Peyer's patch (tissue), 4 donors: ENCODE results near the gene ERC2. TPM values are rescaled to one million over a fixed set of nuclear protein-coding genes. Genes with fewer than 3 reads are reported as not detected.

Experiments used
- DNase-seq, 3 donors: peaks; one replicate each; pipeline ENCODE4 v3.0.0-alpha.2; 2017 to 2019
- H3K27ac ChIP-seq, 4 donors: fragments of 200-600 bp; sonication (generic); one replicate each; pipeline ENCODE4 v1.5.1; 2016 to 2019
- H3K27me3 ChIP-seq, 2 donors: fragments of 200-600 bp; sonication (generic); one replicate each; pipeline ENCODE4 v1.5.1; 2019
- H3K36me3 ChIP-seq, 3 donors: fragments of 200-600 bp; sonication (generic); one replicate each; pipeline ENCODE4 v1.5.1; 2016 to 2019
- H3K4me1 ChIP-seq, 4 donors: fragments of 200-600 bp; sonication (generic); one replicate each; pipeline ENCODE4 v1.5.1; 2016 to 2019
- H3K4me3 ChIP-seq, 4 donors: fragments of 200-600 bp; sonication (generic); 1 replicate in 3 of 4; 2 replicates in 1 of 4; pipeline ENCODE4 v1.5.1; 2016 to 2019; ENCODE audit warnings: mild to moderate bottlenecking in 1 of 4
- H3K9me3 ChIP-seq, 4 donors: fragments of 200-600 bp; sonication (generic); one replicate each; pipeline ENCODE4 v1.5.1; 2016 to 2019; ENCODE audit warnings: mild to moderate bottlenecking in 1 of 4
- POLR2A ChIP-seq, 2 donors: fragments of 450-650 bp; IDR thresholded peaks; one replicate each; pipeline ENCODE4 v1.5.1; 2017; ENCODE audit warnings: antibody characterized with exemption in 2 of 2, mild to moderate bottlenecking in 2 of 2, moderate library complexity in 2 of 2
- total RNA-seq, 4 donors: library from RNA; depleted of rRNA; stranded (reverse); fragments of >200 nt; gene quantifications; one replicate each; pipeline ENCODE4 v1.1.0, GENCODE V29; 2016
- TF ChIP-seq, protein P1 (sequence below), 6 experiments: fragments of 450-650 bp in 4 of 6; fragments of 200-600 bp in 2 of 6; sonication (generic) in 1 of 6; IDR thresholded peaks; one replicate each; pipeline ENCODE4 v1.5.1; 2017 to 2019; ENCODE audit warnings: antibody characterized with exemption in 6 of 6, mild to moderate bottlenecking in 3 of 6, moderate library complexity in 1 of 6

The ERC2 gene
- total RNA-seq, 4 donors from 2014 or later = 0.18 to 0.83 TPM; not detected in 2

- H3K27ac ChIP-seq = no peak overlapping the region
- H3K27me3 ChIP-seq = no peaks in the 10 kb centered on the region
- no peak overlapping the region for H3K4me3 ChIP-seq
- no peaks in the 10 kb centered on the region for H3K36me3 ChIP-seq
- DNase-seq = no peak
- no peak for TF ChIP-seq POLR2A (IDR thresholded peaks at IDR 0.05)
- TF ChIP-seq, protein P1, sequence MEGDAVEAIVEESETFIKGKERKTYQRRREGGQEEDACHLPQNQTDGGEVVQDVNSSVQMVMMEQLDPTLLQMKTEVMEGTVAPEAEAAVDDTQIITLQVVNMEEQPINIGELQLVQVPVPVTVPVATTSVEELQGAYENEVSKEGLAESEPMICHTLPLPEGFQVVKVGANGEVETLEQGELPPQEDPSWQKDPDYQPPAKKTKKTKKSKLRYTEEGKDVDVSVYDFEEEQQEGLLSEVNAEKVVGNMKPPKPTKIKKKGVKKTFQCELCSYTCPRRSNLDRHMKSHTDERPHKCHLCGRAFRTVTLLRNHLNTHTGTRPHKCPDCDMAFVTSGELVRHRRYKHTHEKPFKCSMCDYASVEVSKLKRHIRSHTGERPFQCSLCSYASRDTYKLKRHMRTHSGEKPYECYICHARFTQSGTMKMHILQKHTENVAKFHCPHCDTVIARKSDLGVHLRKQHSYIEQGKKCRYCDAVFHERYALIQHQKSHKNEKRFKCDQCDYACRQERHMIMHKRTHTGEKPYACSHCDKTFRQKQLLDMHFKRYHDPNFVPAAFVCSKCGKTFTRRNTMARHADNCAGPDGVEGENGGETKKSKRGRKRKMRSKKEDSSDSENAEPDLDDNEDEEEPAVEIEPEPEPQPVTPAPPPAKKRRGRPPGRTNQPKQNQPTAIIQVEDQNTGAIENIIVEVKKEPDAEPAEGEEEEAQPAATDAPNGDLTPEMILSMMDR (IDR thresholded peaks at IDR 0.05) = no peak
- no peaks in the 10 kb centered on the region for H3K4me1 ChIP-seq
- no peaks in the 10 kb centered on the region for H3K9me3 ChIP-seq
These were observed 557.7 kb downstream of the ERC2 start for GRCh38 chr3:55910543-55910942.

DNA sequence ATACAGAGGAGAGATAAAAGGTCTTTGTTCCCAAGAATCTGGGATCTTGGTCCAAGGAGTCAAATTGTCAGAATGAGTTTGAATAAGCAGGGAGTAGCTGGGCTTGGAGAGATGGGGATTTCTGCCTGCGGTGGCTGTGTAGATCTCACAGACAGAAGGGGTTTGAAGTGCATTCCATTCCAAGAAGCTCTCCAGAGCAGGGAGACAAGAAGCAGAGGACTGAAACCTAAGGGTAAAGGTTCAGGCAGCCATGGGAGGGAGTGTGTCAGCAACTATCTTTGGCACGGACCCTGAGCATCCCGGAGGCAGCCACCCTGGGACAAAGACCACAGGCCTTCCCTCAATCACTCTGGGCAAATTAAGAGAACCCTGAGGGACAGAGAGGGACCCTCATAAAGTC, 558.9 kb downstream of the ERC2 start:
- Histone ChIP-seq H3K27ac (no peak overlapping the region), H3K9me3 (no peaks in the 10 kb centered on the region), H3K27me3 (no peaks in the 10 kb centered on the region), H3K4me1 (no peaks in the 10 kb centered on the region), H3K36me3 (no peaks in the 10 kb centered on the region), H3K4me3 (no peak overlapping the region)
- no peak for DNase-seq
- no peak for TF ChIP-seq POLR2A (IDR thresholded peaks at IDR 0.05)
- TF ChIP-seq, protein P1 (IDR thresholded peaks at IDR 0.05) = no peak

DNA sequence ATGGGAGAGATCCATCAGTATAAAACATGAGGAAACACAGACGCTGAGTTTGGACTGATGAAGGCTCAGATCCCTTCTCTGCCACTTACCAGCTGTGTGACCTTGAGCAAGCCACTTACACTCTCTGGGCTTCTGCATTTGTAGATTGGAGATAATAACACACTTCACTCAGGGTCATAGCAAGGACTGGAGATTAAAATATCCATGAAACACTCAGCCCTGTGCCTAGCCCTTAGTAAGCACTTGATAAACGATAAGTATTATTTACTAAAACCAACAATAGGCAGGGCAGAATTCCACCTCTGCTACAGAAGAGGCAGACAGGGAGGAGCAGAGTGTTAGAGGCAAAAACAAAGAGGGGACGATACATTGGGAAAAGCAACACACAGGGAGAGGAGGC, 560.7 kb downstream of the ERC2 start:
- no peaks in the 10 kb centered on the region for H3K27me3 ChIP-seq
- no peak overlapping the region for H3K27ac ChIP-seq
- no peaks in the 10 kb centered on the region for H3K4me1 ChIP-seq
- DNase-seq = no peak
- H3K36me3 ChIP-seq = no peaks in the 10 kb centered on the region
- H3K9me3 ChIP-seq = no peaks in the 10 kb centered on the region
- no peak overlapping the region for H3K4me3 ChIP-seq
- TF ChIP-seq, protein P1 (IDR thresholded peaks at IDR 0.05) = no peak
- no peak for TF ChIP-seq POLR2A (IDR thresholded peaks at IDR 0.05)

GRCh38 chr3:55906896-55907295, 561.4 kb downstream of the ERC2 start:
- no peak for TF ChIP-seq POLR2A (IDR thresholded peaks at IDR 0.05)
- TF ChIP-seq, protein P1 (IDR thresholded peaks at IDR 0.05) = no peak
- no peak for DNase-seq
- Histone ChIP-seq H3K4me3 (no peak overlapping the region), H3K27ac (no peak overlapping the region), H3K4me1 (no peaks in the 10 kb centered on the region), H3K27me3 (no peaks in the 10 kb centered on the region), H3K36me3 (no peaks in the 10 kb centered on the region), H3K9me3 (no peaks in the 10 kb centered on the region)

- Histone ChIP-seq H3K27ac (no peak overlapping the region), H3K4me3 (no peak overlapping the region), H3K36me3 (no peaks in the 10 kb centered on the region), H3K9me3 (no peaks in the 10 kb centered on the region), H3K27me3 (no peaks in the 10 kb centered on the region), H3K4me1 (no peaks in the 10 kb centered on the region)
- no peak for DNase-seq
- no peak for TF ChIP-seq POLR2A (IDR thresholded peaks at IDR 0.05)
- TF ChIP-seq, protein P1 (IDR thresholded peaks at IDR 0.05) = no peak
These were observed 563.6 kb downstream of the ERC2 start for GRCh38 chr3:55904716-55905115.

DNA sequence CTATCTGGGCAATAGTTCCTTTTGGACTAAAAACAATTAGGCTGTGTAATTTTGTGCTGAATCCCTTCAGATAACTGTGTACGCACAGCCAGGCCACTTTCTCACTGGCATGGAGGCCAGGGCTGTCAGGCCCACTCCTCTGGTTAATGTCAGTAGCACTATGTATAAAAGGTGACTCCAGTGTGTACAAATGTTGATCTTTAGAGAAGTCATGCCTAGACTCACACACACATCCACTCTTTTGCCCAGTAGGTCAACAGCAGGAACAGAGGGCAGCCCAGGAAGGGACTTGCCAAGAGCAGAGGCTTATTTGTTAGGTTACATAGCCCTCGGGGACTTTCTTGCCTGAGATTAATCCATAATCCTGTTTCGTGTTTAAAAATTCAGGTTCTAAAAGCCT, 564.6 kb downstream of the ERC2 start:
- TF ChIP-seq, protein P1 (IDR thresholded peaks at IDR 0.05) = no peak
- no peak for TF ChIP-seq POLR2A (IDR thresholded peaks at IDR 0.05)
- no peaks in the 10 kb centered on the region for H3K36me3 ChIP-seq
- no peaks in the 10 kb centered on the region for H3K4me1 ChIP-seq
- H3K27me3 ChIP-seq = no peaks in the 10 kb centered on the region
- DNase-seq = no peak
- no peaks in the 10 kb centered on the region for H3K9me3 ChIP-seq
- no peak overlapping the region for H3K27ac ChIP-seq
- H3K4me3 ChIP-seq = no peak overlapping the region
